HG03097 (cell line): Measurements from ENCODE around the gene TINAG.

Experiments
- ATAC-seq: cut with Tn5 transposase; IDR thresholded peaks from one replicate; pipeline ENCODE4 v1.9.1; 2021; ENCODE audit not compliant: unreplicated experiment, low FRiP score

The TINAG gene

DNA sequence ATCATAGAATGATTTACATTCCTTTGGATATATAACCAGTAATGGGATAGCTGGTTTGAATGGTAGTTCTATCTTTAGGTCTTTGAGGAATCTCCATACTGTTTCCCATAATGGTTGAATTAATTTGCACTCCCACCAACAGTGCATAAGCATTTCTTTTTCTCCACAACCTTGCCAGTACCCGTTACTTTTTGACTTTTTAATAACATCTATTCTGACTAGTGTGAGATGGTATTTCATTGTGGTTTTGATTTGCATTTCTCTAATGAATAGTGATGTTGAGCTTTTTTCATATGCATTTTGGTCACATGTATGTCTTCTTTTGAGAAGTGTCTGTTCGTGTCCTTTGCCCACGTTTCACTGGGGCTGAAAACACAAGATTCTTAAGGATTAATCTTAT is 107.3 kb downstream of the TINAG start:
- no peak for ATAC-seq

DNA sequence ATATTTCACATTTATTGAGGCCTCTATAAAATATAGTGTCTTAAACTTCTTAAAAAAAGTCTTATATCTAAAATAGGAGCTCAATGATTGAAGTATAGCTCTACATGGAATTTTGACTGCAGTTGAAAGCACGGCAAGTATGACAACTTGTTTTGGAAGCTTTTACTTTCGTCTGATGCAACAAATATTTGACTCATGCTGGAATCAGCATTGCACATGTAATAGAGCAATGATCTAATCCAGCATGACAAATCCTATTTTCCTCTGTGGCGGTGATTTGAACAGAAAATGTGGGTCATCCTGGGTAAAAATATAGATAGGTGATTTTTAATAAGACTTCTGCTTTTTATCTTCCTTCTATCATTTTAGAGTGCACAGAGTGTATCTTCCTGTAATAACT is 111.6 kb downstream of the TINAG start:
- no peak for ATAC-seq

DNA sequence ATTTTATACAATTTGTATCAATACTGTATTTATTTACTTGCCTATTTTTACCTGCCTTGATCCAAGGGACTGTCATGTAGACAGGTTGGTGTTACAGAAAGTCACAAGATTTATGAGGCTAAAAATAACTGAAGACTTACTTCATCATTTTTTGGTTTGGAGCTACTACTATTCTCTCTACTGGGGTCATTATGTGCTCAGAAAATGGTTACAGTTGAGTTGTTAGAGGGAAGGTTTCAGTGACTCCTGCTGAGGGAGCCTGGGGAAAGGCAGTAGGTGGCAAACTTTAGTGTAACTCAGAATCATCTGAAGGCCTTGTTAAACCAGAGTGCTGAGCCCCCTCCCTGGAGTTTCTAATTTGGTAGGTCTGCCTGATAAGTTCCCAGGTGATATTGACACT is 118.8 kb downstream of the TINAG start:
- ATAC-seq = no peak

DNA sequence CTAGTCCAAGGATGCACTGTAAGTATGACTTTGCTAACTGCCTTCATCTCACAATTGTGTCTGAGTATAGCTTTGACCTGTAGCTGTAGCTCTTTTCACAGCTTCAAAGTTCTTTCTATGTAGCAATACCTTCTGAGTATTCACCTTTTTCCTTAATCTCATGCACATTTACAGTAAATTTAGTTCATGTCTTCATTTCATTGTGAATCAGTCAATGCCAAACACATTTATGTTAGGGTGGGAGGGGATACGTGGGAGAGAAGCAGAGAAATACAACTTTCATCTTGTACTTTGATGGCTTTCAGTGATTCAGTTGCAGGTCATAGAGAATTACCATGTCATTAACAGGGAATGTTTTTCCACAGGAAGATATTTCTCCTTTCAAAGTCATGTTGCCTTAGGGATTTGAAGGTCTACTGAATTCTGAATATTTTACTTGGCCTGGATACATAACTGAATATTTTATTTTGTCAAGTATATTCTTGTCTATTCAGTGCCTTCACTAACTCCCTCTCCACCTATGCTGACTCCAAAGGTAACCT is 119.2 kb downstream of the TINAG start:
- no peak for ATAC-seq

DNA sequence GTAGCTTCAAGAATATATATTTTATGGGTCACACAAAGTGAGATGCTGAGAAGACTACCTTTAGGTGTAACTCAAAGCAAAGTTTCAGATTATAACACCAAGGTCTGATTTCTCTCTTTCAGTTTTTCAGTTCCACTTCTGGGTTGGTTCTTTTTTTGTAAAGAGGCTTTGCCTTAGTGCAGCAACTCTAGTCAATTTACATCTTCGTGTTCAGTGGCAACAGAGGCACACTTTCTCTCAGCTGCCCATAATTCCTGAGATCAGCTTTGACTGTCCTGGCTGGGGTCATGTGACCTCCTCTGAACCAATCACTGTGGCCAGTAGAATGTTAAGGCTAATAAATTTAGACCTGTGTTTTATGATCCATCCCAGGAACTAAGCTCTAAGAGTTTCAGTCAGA is 120.2 kb downstream of the TINAG start:
- peak; percentile 86 for ATAC-seq

DNA sequence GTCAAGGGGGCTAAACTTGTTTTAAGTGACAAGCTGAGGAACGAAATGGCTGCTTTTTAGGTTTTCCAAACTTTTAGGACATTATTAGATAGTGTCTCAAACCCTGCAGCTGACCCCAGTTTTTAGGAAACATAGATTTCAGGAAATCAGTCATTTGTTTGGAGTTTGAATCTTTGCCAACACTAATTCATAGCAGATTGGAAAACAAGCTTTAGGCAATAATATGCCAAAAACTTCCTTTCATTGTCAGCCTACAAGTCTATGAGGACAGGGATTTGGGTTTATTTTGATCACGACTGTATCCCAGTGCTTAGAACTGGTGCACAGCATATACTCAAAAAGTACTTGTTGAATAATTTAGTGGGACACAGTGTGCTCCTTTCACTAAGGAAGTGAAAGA is 123.2 kb downstream of the TINAG start:
- ATAC-seq = no peak
